Neural progenitor cell (in vitro differentiated cells): ENCODE measurements around the gene SEMA4D.

ENCODE experiments used
- CTCF ChIP-seq: fragments of 200-600 bp; sonication (generic); IDR thresholded peaks from 2 replicates; pipeline ENCODE4 v1.5.1; 2017; ENCODE audit warnings: antibody characterized with exemption, mild to moderate bottlenecking
- EZH2phosphoT487 ChIP-seq: fragments of 200-600 bp; sonication (generic); IDR thresholded peaks from 2 replicates; pipeline ENCODE4 v1.6.1; 2017; ENCODE audit warnings: antibody characterized with exemption

- TF ChIP-seq EZH2phosphoT487 = no peak
- TF ChIP-seq CTCF = no peak
These were observed 148.3 kb downstream of the SEMA4D start for GRCh38 chr9:89349607-89350006.
